ENCODE results near the gene OR7D2. TPM values are rescaled to one million over a fixed set of nuclear protein-coding genes. Genes with fewer than 3 reads are reported as not detected.

Gene OR7D2
- total RNA-seq, 1 experiment from 2014 or later = not detected

- no peaks in the 10 kb centered on the region for H3K9me3 ChIP-seq (ENCODE audit: control insufficient read depth, insufficient read depth, low read depth, low read length)
- no peak overlapping the region for H3K4me3 ChIP-seq (ENCODE audit: low read depth in 2 of 2, low read length in 2 of 2)
- no peaks in the 10 kb centered on the region for H3K36me3 ChIP-seq (ENCODE audit: control insufficient read depth, insufficient read depth, low read length)
- BruUV-seq (replicated peaks) = no TSS peak
- H3K27ac ChIP-seq (ENCODE audit: low read length) = no peak overlapping the region
- in situ Hi-C loops (cut with HindIII; ENCODE audit: low pct_unique_long_range_greater_than_20kb, low sequenced_read_pairs) = no loop called here
- CTCF ChIA-PET = interaction anchor here (0.5 to 0.7 kb wide), 2 partner anchors 430 to 436 kb away, joined by 3 to 13 read pairs; no protein-coding TSS in a partner anchor
- POLR2A ChIA-PET = interaction anchor here (0.6 to 0.7 kb wide), 2 partner anchors 49 to 168 kb away, joined by 4 to 13 read pairs; no protein-coding TSS in a partner anchor
- H3K27me3 ChIP-seq (ENCODE audit: control insufficient read depth, insufficient read depth, low read length) = no peaks in the 10 kb centered on the region
- DNase-seq (ENCODE audit: low read depth, low spot score) (no peak), ATAC-seq (no peak)
- intact Hi-C loops (cut with micrococcal nuclease; ENCODE audit: unreplicated experiment) = no loop called here
- H3K4me1 ChIP-seq (ENCODE audit: control insufficient read depth, insufficient read depth, low read length) = no peaks in the 10 kb centered on the region
- TF ChIP-seq TCF7L2 (IDR thresholded peaks at IDR 0.05; ENCODE audit: low read depth, low read length) (no peak), POLR2AphosphoS5 (IDR thresholded peaks at IDR 0.05; ENCODE audit: low read depth, low read length) (no peak), SIN3A (IDR thresholded peaks at IDR 0.05; ENCODE audit: borderline replicate concordance, insufficient read depth, low read depth, low read length) (no peak), REST (IDR thresholded peaks at IDR 0.05; ENCODE audit: insufficient read depth in 1 of 2, low read depth in 2 of 2, low read length in 1 of 2) (no peak), CTCF (IDR thresholded peaks at IDR 0.05) (no peak)
Measured at GRCh38 chr19:9132422-9132821, 46.4 kb upstream of the OR7D2 start.

- POLR2A ChIA-PET = no interaction called here
- CTCF ChIA-PET = no interaction called here
- in situ Hi-C loops (cut with HindIII; ENCODE audit: low pct_unique_long_range_greater_than_20kb, low sequenced_read_pairs) = no loop called here
Measured at GRCh38 chr19:9139609-9140158, 39.1 kb upstream of the OR7D2 start.

More at GRCh38 chr19:9139609-9140158, 39.1 kb upstream of the OR7D2 start:
- BruUV-seq (replicated peaks) = no TSS peak
- no peaks in the 10 kb centered on the region for H3K4me1 ChIP-seq (ENCODE audit: control insufficient read depth, insufficient read depth, low read length)
- no peak for TF ChIP-seq POLR2AphosphoS5 (IDR thresholded peaks at IDR 0.05; ENCODE audit: low read depth, low read length)
- TF ChIP-seq REST (IDR thresholded peaks at IDR 0.05; ENCODE audit: insufficient read depth in 1 of 2, low read depth in 2 of 2, low read length in 1 of 2) = no peak
- no peak for TF ChIP-seq SIN3A (IDR thresholded peaks at IDR 0.05; ENCODE audit: borderline replicate concordance, insufficient read depth, low read depth, low read length)
- no peak for TF ChIP-seq TCF7L2 (IDR thresholded peaks at IDR 0.05; ENCODE audit: low read depth, low read length)
- TF ChIP-seq CTCF (IDR thresholded peaks at IDR 0.05) = no peak
- H3K27me3 ChIP-seq (ENCODE audit: control insufficient read depth, insufficient read depth, low read length) = no peaks in the 10 kb centered on the region
- intact Hi-C loops (cut with micrococcal nuclease; ENCODE audit: unreplicated experiment) = loop anchor here (5.0 kb wide), 1 partner anchor 658 kb away; no protein-coding TSS in a partner anchor
- H3K9me3 ChIP-seq (ENCODE audit: control insufficient read depth, insufficient read depth, low read depth, low read length) = peaks cover 19% of the 10 kb centered on the region
- peak overlapping the region; percentile 97 for H3K4me3 ChIP-seq (ENCODE audit: low read depth in 2 of 2, low read length in 2 of 2)
- peaks cover 2% of the 10 kb centered on the region; the same call in 1 of the 2 replicates for H3K36me3 ChIP-seq (ENCODE audit: control insufficient read depth, insufficient read depth, low read length)
- 0 out of 2 replicates have a peak, but pooled peaks have one; percentile 10 for ATAC-seq
- peak overlapping the region; percentile 96 for H3K27ac ChIP-seq (ENCODE audit: low read length)
- DNase-seq (ENCODE audit: low read depth, low spot score) = no peak

All from Panc1 (cell line).